Small intestine (tissue), 16 donors: ENCODE data around the gene CCDC77. TPM values are rescaled to one million over a fixed set of nuclear protein-coding genes. Genes with fewer than 3 reads are reported as not detected.
"Not testable (repeated sequence)": the region's sequence is repeated elsewhere in the genome, so short reads cannot be mapped to it uniquely, and the experiment has no call there.

Experiments used
- DNase-seq, 2 donors: peaks; one replicate each; pipeline versions ENCODE4 v3.0.0 to v3.0.0-alpha.2; 2013
- FAIRE-seq: peaks from 2 replicates; lab custom pipeline; 2012; peaks lifted over from hg19 to GRCh38; lab: Jason Lieb, UNC
- H3K27ac ChIP-seq, 3 donors: one replicate each; pipeline ENCODE4 v1.5.1; 2013; ENCODE audit warnings: low read length in 2 of 3, mild to moderate bottlenecking in 2 of 3, control low read depth in 1 of 3, inconsistent platforms in 1 of 3, low read depth in 1 of 3, moderate library complexity in 1 of 3
- H3K27me3 ChIP-seq, 3 donors: one replicate each; pipeline ENCODE4 v1.6.1; 2013; ENCODE audit warnings: low read length in 3 of 3, inconsistent platforms in 1 of 3; ENCODE audit not compliant: control insufficient read depth in 3 of 3, insufficient read depth in 3 of 3
- H3K36me3 ChIP-seq, 3 donors: one replicate each; pipeline ENCODE4 v1.6.1; 2013; ENCODE audit warnings: low read length in 3 of 3, inconsistent platforms in 1 of 3, low read depth in 1 of 3, mild to moderate bottlenecking in 1 of 3, moderate library complexity in 1 of 3; ENCODE audit not compliant: control insufficient read depth in 3 of 3, insufficient read depth in 2 of 3
- H3K4me1 ChIP-seq, 3 donors: one replicate each; pipeline ENCODE4 v1.6.1; 2013; ENCODE audit warnings: low read length in 2 of 3, inconsistent platforms in 1 of 3, low read depth in 1 of 3, mild to moderate bottlenecking in 1 of 3, moderate library complexity in 1 of 3; ENCODE audit not compliant: control insufficient read depth in 3 of 3, insufficient read depth in 2 of 3
- H3K4me3 ChIP-seq, 3 donors: one replicate each; pipeline ENCODE4 v1.5.1; 2013; ENCODE audit warnings: low read length in 3 of 3, control low read depth in 1 of 3, inconsistent platforms in 1 of 3, low read depth in 1 of 3, mild to moderate bottlenecking in 1 of 3, moderate library complexity in 1 of 3
- H3K9me3 ChIP-seq, 2 donors: one replicate each; pipeline ENCODE4 v1.6.1; 2013; ENCODE audit warnings: low read depth in 1 of 2, low read length in 1 of 2; ENCODE audit not compliant: control insufficient read depth in 2 of 2, insufficient read depth in 1 of 2
- WGBS, 3 donors: extraction: QIAGEN DNeasy Blood & Tissue Kit; methylation state at CpG; one replicate each; pipeline ENCODE4 v1.1.7; 2013; 5-methylcytosine and 5-hydroxymethylcytosine counted together
- long read RNA-seq, 10 donors: transcript quantifications; one replicate each; lab custom pipeline, GENCODE V29; 2026
- polyA plus RNA-seq, 4 donors: library from polyadenylated mRNA; stranded (reverse) in 3 of 4; unstranded in 1 of 4; fragments of 200-250 nt in 3 of 4; fragments of 120-200 nt in 1 of 4; gene quantifications; one replicate each; pipeline versions ENCODE4 v1.2.1 to v1.2.3, GENCODE V29; 2013
- donor health status: healthy with polysubstance abuse.
- donor health status: control.
- donor health status: control.
- donor health status: Bipolar disorder and iron deficiency.
- donor health status: healthy.

The CCDC77 gene
- 10 to 100 TPM in 1 of 4 donors, 1 to 10 TPM in 3; 3.2 to 10.9 (median 4.3) TPM for polyA plus RNA-seq
- long read RNA-seq, donor 1, partial matches to known transcripts = 0 of 2 reads
- long read RNA-seq, donor 1, other reads (novel, unspliced or antisense) = 0 of 2 reads
- long read RNA-seq, donor 2 = 0 reads
- long read RNA-seq, donor 3 = 0 reads
- long read RNA-seq, donor 4 = 0 reads
- long read RNA-seq, donor 5 = 0 reads
- long read RNA-seq, donor 6 = 0 reads
- long read RNA-seq, donor 7 = 0 reads
- long read RNA-seq, donor 8 = 0 reads
- long read RNA-seq, donor 9 = 0 reads
- long read RNA-seq, donor 10 = 0 reads

DNA sequence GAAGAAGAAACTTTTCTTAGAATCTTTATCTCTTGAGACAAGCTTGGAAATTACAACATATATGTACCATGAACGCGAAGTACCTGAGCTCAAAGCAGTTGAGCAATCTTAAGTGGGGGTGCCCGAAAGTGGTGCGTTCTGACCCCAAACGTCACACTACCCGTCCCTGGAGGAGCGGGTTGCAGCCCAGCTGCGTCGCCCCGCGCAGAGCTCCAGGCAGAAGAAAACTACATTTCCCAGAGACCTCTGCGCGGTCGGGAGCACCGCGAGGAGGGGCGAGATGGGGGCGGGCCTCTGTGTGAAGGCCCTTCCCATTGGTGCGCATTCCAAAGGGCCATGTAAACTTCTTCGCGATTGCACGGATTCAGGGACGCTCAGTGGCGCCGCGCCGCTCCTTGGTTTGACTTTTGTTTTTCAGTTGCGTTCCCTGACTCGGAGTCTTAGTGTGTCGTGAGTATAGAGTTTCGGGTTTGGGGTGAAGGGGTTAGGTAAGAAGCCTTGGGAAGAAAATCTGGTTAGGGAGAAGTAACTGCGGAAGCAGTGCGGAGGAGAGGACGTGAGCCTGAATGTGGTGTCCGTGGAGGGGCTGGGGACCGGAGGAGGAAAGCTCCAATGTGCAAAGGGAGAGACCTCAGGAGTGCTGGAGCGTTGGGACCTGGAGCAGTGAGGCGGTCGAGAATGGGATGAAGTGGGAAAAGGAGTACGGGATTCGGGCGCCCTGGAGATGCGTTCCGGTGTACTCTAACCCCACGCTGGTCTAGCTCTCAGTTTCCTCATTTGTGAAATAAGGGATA lies at the start of gene CCDC77:
Gene CCDC77 (plus strand): TSS at position 410 of the 794 bp plus-strand sequence. CDS start 7,740 bp downstream, outside the sequence.
- FAIRE-seq (no peak), DNase-seq (peak; percentile 96 to 97)
- Histone ChIP-seq H3K9me3 (no peaks in the 10 kb centered on the region), H3K4me3 (peak within 1 kb of the TSS; percentile 50 to 81 (median 60)), H3K4me1 (peaks cover 2 to 3% (median 3%) of the 10 kb centered on the region in 3 donors), H3K36me3 (no peaks in the 10 kb centered on the region), H3K27me3 (no peaks in the 10 kb centered on the region), H3K27ac (peak within 1 kb of the TSS; percentile 37 to 84 (median 78))
- 0% methylated on average over 45 of the region's 45 CpGs for WGBS, 3 donors

GRCh38 chr12:356276-356988 lies 45.0 kb upstream of the CCDC77 start:
- H3K36me3 ChIP-seq = peaks cover 7 to 37% (median 22%) of the 10 kb centered on the region in 3 donors
- no peaks in the 10 kb centered on the region for H3K4me1 ChIP-seq
- H3K27me3 ChIP-seq = no peaks in the 10 kb centered on the region
- no peak overlapping the region for H3K27ac ChIP-seq
- WGBS, 3 donors = 86 to 91% (median 86%) methylated on average over 7 of the region's 7 CpGs
- H3K4me3 ChIP-seq = no peak overlapping the region
- H3K9me3 ChIP-seq = peaks cover 0 to 16% of the 10 kb centered on the region in 2 donors
- no peak for FAIRE-seq
- DNase-seq = no peak

GRCh38 chr12:359091-359490 lies 42.4 kb upstream of the CCDC77 start:
- no peak for FAIRE-seq
- H3K9me3 ChIP-seq = peaks cover 0 to 22% of the 10 kb centered on the region in 2 donors
- H3K36me3 ChIP-seq = peaks cover 2 to 33% (median 22%) of the 10 kb centered on the region in 3 donors
- no peak overlapping the region for H3K27ac ChIP-seq
- H3K4me1 ChIP-seq = no peaks in the 10 kb centered on the region
- no peaks in the 10 kb centered on the region for H3K27me3 ChIP-seq
- no peak overlapping the region for H3K4me3 ChIP-seq
- 96 to 100% (median 99%) methylated on average over 1 of the region's 1 CpG for WGBS, 3 donors
- no peak for DNase-seq

GRCh38 chr12:366820-367219 lies 34.6 kb upstream of the CCDC77 start:
- no peaks in the 10 kb centered on the region for H3K4me1 ChIP-seq
- H3K4me3 ChIP-seq = no peak overlapping the region
- 98 to 99% (median 99%) methylated on average over 2 of the region's 2 CpGs for WGBS, 3 donors
- FAIRE-seq (no peak), DNase-seq (no peak)
- H3K27me3 ChIP-seq = no peaks in the 10 kb centered on the region
- no peak overlapping the region for H3K27ac ChIP-seq
- H3K36me3 ChIP-seq = peaks cover 7 to 29% (median 28%) of the 10 kb centered on the region in 3 donors
- H3K9me3 ChIP-seq = peaks cover 0 to 18% of the 10 kb centered on the region in 2 donors

DNA sequence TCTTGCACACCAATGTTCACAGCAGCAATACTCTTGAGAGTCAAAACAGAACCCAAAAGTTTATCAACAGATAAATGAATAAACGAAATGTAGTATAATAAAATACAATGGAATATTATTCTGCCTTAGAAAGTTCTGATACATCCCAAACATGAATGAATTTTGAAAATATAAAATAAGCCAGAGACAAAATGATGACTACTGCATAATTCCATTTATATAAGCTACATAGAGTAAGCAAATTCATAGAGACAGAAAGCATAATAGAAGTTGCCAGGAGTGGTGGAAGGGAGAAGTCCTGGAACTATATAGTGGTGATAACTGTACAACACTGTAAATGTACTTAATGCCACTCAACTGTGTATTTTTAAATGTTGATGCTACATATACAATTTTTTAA lies 33.5 kb upstream of the CCDC77 start:
- peaks cover 7 to 24% (median 21%) of the 10 kb centered on the region in 3 donors for H3K36me3 ChIP-seq
- peak; percentile 19 for FAIRE-seq
- WGBS, 3 donors = 86 to 97% (median 93%) methylated on average over 1 of the region's 1 CpG

GRCh38 chr12:370739-371485 lies 30.5 kb upstream of the CCDC77 start:
- FAIRE-seq, H3K27ac ChIP-seq, H3K27me3 ChIP-seq, H3K4me3 ChIP-seq, DNase-seq, H3K9me3 ChIP-seq, H3K4me1 ChIP-seq: not testable (repeated sequence)
- H3K36me3 ChIP-seq = peaks cover 2 to 17% (median 15%) of the 10 kb centered on the region in 3 donors
- WGBS, 3 donors = 98 to 99% (median 99%) methylated on average over 4 to 5 of the region's 5 CpGs

More for the DNA sequence above, 33.5 kb upstream of the CCDC77 start:
- Histone ChIP-seq H3K27me3 (no peaks in the 10 kb centered on the region), H3K9me3 (peaks cover 0 to 14% of the 10 kb centered on the region in 2 donors), H3K4me3 (no peak overlapping the region), H3K27ac (no peak overlapping the region), H3K4me1 (no peaks in the 10 kb centered on the region)
- no peak for DNase-seq

DNA sequence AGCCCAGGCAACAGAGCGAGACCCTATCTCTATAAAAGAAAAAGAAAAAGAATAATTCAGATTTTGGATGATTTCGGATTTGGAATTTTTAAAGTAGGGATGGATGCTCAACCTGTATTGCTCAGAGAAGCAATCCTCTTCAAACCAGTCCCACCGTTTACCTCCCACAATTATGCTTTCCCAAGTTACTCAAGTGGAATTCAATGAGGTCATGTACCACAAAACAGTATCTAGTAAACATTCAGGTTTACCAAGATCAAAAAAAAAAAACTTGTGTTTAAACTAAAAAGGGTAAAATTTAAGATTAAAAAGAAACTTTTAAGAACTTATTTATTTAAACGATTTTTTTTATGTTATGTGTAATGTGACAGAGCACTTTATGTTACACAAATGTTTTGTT lies 14.8 kb upstream of the CCDC77 start:
- Histone ChIP-seq H3K27ac (no peak overlapping the region), H3K9me3 (no peaks in the 10 kb centered on the region), H3K27me3 (no peaks in the 10 kb centered on the region), H3K4me1 (peaks cover 0 to 5% (median 4%) of the 10 kb centered on the region in 3 donors), H3K36me3 (peaks cover 9 to 27% (median 14%) of the 10 kb centered on the region in 3 donors), H3K4me3 (no peak overlapping the region)
- WGBS, 3 donors = 52 to 63% (median 60%) methylated on average over 4 of the region's 4 CpGs
- no peak for DNase-seq
- no peak for FAIRE-seq
